CD4-positive, alpha-beta T cell (primary cell): ENCODE data around the gene ITGA4. TPM values are rescaled to one million over a fixed set of nuclear protein-coding genes. Genes with fewer than 3 reads are reported as not detected.
A peak's percentile ranks its signal among the peaks of the same experiment; 100 is the strongest.

Source experiments
- ATAC-seq: fragments of 200-7000 bp; cut with Tn5 transposase; one replicate; pipeline ENCODE4 v1.10.0; 2022; ENCODE audit warnings: mild to moderate bottlenecking; ENCODE audit not compliant: poor library complexity
- CTCF ChIA-PET: fragments of 350-600 bp; sonication (Branson Sonifier 250); formaldehyde crosslinking; loops from one replicate; lab custom pipeline; 2021; ENCODE audit warnings: antibody characterized with exemption, inconsistent platforms; lab: Charles Lee
- POLR2A ChIA-PET: fragments of 350-600 bp; sonication (Branson Sonifier 250); formaldehyde crosslinking; loops from one replicate; lab custom pipeline; 2021; ENCODE audit warnings: antibody characterized with exemption, inconsistent platforms; lab: Charles Lee
- DNase-seq, 14 experiments: peaks; one replicate each; pipeline ENCODE4 v3.0.0-alpha.2; 2013 to 2020; ENCODE audit warnings: mixed read lengths in 2 of 14
- H3K27ac ChIP-seq, 2 donors: one replicate each; pipeline versions ENCODE4 v1.5.1 to v1.7.0; 2013; ENCODE audit warnings: low read length in 2 of 2, low read depth in 1 of 2, mild to moderate bottlenecking in 1 of 2
- H3K27me3 ChIP-seq, 2 experiments: 1 replicate in 1 of 2; 2 replicates in 1 of 2; pipeline versions ENCODE4 v1.6.1 to v1.7.0; 2013; ENCODE audit warnings: low read length in 2 of 2, control low read depth in 1 of 2, mild to moderate bottlenecking in 1 of 2, moderate library complexity in 1 of 2; ENCODE audit not compliant: insufficient read depth in 2 of 2, control insufficient read depth in 1 of 2
- H3K36me3 ChIP-seq: one replicate; pipeline ENCODE4 v1.6.1; 2013; ENCODE audit warnings: low read length, control low read depth; ENCODE audit not compliant: insufficient read depth
- H3K4me1 ChIP-seq: one replicate; pipeline ENCODE4 v1.6.1; 2013; ENCODE audit warnings: low read length, control low read depth; ENCODE audit not compliant: insufficient read depth
- H3K4me3 ChIP-seq: one replicate; pipeline ENCODE4 v1.5.1; 2013; ENCODE audit warnings: mild to moderate bottlenecking, low read length, moderate library complexity
- H3K9me3 ChIP-seq, 2 experiments: 1 replicate in 1 of 2; 2 replicates in 1 of 2; pipeline versions ENCODE4 v1.6.1 to v1.7.0; 2013; ENCODE audit warnings: low read length in 2 of 2, mild to moderate bottlenecking in 2 of 2, control low read depth in 1 of 2, moderate library complexity in 1 of 2; ENCODE audit not compliant: control insufficient read depth in 1 of 2, insufficient read depth in 1 of 2
- H3K27ac Mint-ChIP-seq: one replicate; pipeline ENCODE4 v1.8.0; 2020; ENCODE audit warnings: mixed read lengths
- H3K27me3 Mint-ChIP-seq: one replicate; pipeline ENCODE4 v1.8.0; 2021; ENCODE audit warnings: mixed read lengths
- H3K36me3 Mint-ChIP-seq: one replicate; pipeline ENCODE4 v1.8.0; 2021; ENCODE audit warnings: low read depth, mixed read lengths
- H3K4me1 Mint-ChIP-seq: one replicate; pipeline ENCODE4 v1.8.0; 2021; ENCODE audit warnings: low read depth, mixed read lengths
- H3K4me3 Mint-ChIP-seq: one replicate; pipeline ENCODE4 v1.8.0; 2020; ENCODE audit warnings: mild to moderate bottlenecking, mixed read lengths
- H3K9me3 Mint-ChIP-seq: one replicate; pipeline ENCODE4 v1.8.0; 2020; ENCODE audit warnings: mixed read lengths
- CTCF ChIP-seq: fragments of 200-600 bp; IDR thresholded peaks from one replicate; pipeline ENCODE4 v1.8.0; 2022; ENCODE audit warnings: antibody characterized with exemption, mild to moderate bottlenecking
- intact Hi-C, 2 experiments: fragments of 100-400 bp; cut with DNase I in 1 of 2; cut with micrococcal nuclease in 1 of 2; formaldehyde crosslinking; loops; one replicate each; pipeline versions ENCODE4 v1.15.1 to v1.9.0; 2023 to 2025; cut with DNase I, micrococcal nuclease
- total RNA-seq, 174 experiments: library from RNA in 2 of 174; stranded (reverse) in 2 of 174; gene quantifications; one replicate each; pipeline ENCODE4 v1.2.3 and lab custom pipeline; 2021 to 2026

ITGA4 gene
- total RNA-seq, 2 experiments from 2014 or later, result 79.4 to 79.5 TPM

GRCh38 chr2:181440919-181441318 lies 16.3 kb upstream of the ITGA4 start:
- intact Hi-C loops, result no loop called here
- Mint-ChIP-seq H3K4me1 (peaks cover 29% of the 10 kb centered on the region), H3K27ac (no peak overlapping the region), H3K27me3 (no peaks in the 10 kb centered on the region), H3K36me3 (no peaks in the 10 kb centered on the region), H3K9me3 (no peaks in the 10 kb centered on the region), H3K4me3 (no peak overlapping the region)
- Histone ChIP-seq H3K4me1 (no peaks in the 10 kb centered on the region), H3K27ac (no peak overlapping the region), H3K9me3 (no peaks in the 10 kb centered on the region), H3K36me3 (no peaks in the 10 kb centered on the region), H3K27me3 (no peaks in the 10 kb centered on the region), H3K4me3 (no peak overlapping the region)
- TF ChIP-seq CTCF, result no peak
- ATAC-seq, result peak; percentile 41
- ChIA-PET POLR2A (no interaction called here), CTCF (no interaction called here)
- no peak for DNase-seq

GRCh38 chr2:181441670-181442069 lies 15.5 kb upstream of the ITGA4 start:
- Mint-ChIP-seq H3K9me3 (no peaks in the 10 kb centered on the region), H3K27me3 (no peaks in the 10 kb centered on the region), H3K36me3 (no peaks in the 10 kb centered on the region), H3K27ac (no peak overlapping the region), H3K4me1 (peaks cover 29% of the 10 kb centered on the region), H3K4me3 (no peak overlapping the region)
- H3K4me3 ChIP-seq, result no peak overlapping the region
- TF ChIP-seq CTCF, result no peak
- H3K36me3 ChIP-seq, result no peaks in the 10 kb centered on the region
- POLR2A ChIA-PET, result interaction anchor here (1.1 kb wide), 1 partner anchor 16 kb away, joined by 3 read pairs; the partner anchor contains the start of gene ITGA4
- no peaks in the 10 kb centered on the region for H3K27me3 ChIP-seq
- no peaks in the 10 kb centered on the region for H3K4me1 ChIP-seq
- H3K27ac ChIP-seq, result no peak overlapping the region
- intact Hi-C loops, result no loop called here
- no peaks in the 10 kb centered on the region for H3K9me3 ChIP-seq
- CTCF ChIA-PET, result interaction anchor here (1.5 kb wide), 1 partner anchor 25 kb away, joined by 4 read pairs; no protein-coding TSS in a partner anchor
- ATAC-seq, result no peak
- no peak for DNase-seq

- no peak for TF ChIP-seq CTCF
- CTCF ChIA-PET, result interaction anchor here (1.3 kb wide), 1 partner anchor 16 kb away, joined by 3 read pairs; no protein-coding TSS in a partner anchor
- intact Hi-C loops, result no loop called here
- no peaks in the 10 kb centered on the region for H3K9me3 Mint-ChIP-seq
- no peak overlapping the region for H3K27ac ChIP-seq
- H3K4me1 ChIP-seq, result no peaks in the 10 kb centered on the region
- H3K4me3 ChIP-seq, result no peak overlapping the region
- no peaks in the 10 kb centered on the region for H3K9me3 ChIP-seq
- H3K4me3 Mint-ChIP-seq, result no peak overlapping the region
- DNase-seq (no peak), ATAC-seq (no peak)
- H3K27me3 ChIP-seq, result no peaks in the 10 kb centered on the region
- no peaks in the 10 kb centered on the region for H3K36me3 ChIP-seq
- no peaks in the 10 kb centered on the region for H3K36me3 Mint-ChIP-seq
- peaks cover 24% of the 10 kb centered on the region for H3K4me1 Mint-ChIP-seq
- H3K27ac Mint-ChIP-seq, result no peak overlapping the region
- no peaks in the 10 kb centered on the region for H3K27me3 Mint-ChIP-seq
- POLR2A ChIA-PET, result interaction anchor here (0.5 to 1.5 kb wide), 2 partner anchors 9 to 132 kb away, joined by 3 to 4 read pairs; no protein-coding TSS in a partner anchor
Observed at GRCh38 chr2:181444654-181445053, 12.5 kb upstream of the ITGA4 start.
